ENCODE data around the gene SLC44A5. TPM values are rescaled to one million over a fixed set of nuclear protein-coding genes. Genes with fewer than 3 reads are reported as not detected.

Gene SLC44A5
- total and polyA plus RNA-seq, 4 donors: 0.13 to 1.1 (median 0.22) TPM

DNA sequence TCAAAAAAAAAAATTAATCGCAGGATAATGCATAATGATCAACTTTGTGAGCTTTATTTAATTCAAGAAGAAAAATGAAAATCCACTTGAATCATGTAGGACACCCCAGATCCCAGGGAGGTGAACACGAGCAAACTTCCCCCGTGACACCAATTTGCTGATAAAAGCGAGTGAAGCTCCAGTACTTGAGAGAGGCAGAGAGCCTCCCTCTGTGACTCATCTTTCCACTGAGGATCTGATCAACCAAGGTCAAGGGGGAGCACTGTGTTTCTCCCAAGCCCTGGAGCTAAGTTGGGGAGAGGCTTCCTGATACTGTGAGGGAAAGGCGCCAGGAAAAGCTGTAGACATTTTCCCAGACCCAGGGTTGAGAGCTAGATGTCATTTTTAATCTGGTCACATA lies 160.9 kb downstream of the SLC44A5 start:
- Histone ChIP-seq H3K27me3 (ENCODE audit: control insufficient read depth in 4 of 4, insufficient read depth in 4 of 4, low read length in 3 of 4) (no peaks in the 10 kb centered on the region), H3K9ac (ENCODE audit: low read depth in 1 of 2, low read length in 2 of 2) (no peak overlapping the region), H3K4me3 (ENCODE audit: low read depth in 1 of 3, low read length in 3 of 3) (no peak overlapping the region), H3K36me3 (ENCODE audit: control insufficient read depth in 4 of 4, insufficient read depth in 3 of 4, low read depth in 1 of 4, low read length in 3 of 4) (no peaks in the 10 kb centered on the region), H3K4me1 (ENCODE audit: control insufficient read depth in 4 of 4, insufficient read depth in 4 of 4, low read length in 3 of 4) (no peaks in the 10 kb centered on the region), H3K9me3 (ENCODE audit: control insufficient read depth in 4 of 4, low read length in 3 of 4) (peaks cover 0 to 1% (median 0%) of the 10 kb centered on the region in 4 donors), H3K27ac (ENCODE audit: low read depth in 1 of 2, low read length in 2 of 2) (no peak overlapping the region)
- WGBS: 77% methylated on average over 5 of the region's 5 CpGs
- DNase-seq (ENCODE audit: low spot score): no peak
- TF ChIP-seq JUND (IDR thresholded peaks at IDR 0.05) (no peak), TAF1 (conservative IDR thresholded peaks at IDR 0.05) (no peak), HNF4A (conservative IDR thresholded peaks at IDR 0.05) (no peak), SP1 (IDR thresholded peaks at IDR 0.05) (no peak), FOXA1 (IDR thresholded peaks at IDR 0.05) (no peak)
- TF ChIP-seq, protein P1, sequence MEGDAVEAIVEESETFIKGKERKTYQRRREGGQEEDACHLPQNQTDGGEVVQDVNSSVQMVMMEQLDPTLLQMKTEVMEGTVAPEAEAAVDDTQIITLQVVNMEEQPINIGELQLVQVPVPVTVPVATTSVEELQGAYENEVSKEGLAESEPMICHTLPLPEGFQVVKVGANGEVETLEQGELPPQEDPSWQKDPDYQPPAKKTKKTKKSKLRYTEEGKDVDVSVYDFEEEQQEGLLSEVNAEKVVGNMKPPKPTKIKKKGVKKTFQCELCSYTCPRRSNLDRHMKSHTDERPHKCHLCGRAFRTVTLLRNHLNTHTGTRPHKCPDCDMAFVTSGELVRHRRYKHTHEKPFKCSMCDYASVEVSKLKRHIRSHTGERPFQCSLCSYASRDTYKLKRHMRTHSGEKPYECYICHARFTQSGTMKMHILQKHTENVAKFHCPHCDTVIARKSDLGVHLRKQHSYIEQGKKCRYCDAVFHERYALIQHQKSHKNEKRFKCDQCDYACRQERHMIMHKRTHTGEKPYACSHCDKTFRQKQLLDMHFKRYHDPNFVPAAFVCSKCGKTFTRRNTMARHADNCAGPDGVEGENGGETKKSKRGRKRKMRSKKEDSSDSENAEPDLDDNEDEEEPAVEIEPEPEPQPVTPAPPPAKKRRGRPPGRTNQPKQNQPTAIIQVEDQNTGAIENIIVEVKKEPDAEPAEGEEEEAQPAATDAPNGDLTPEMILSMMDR (IDR thresholded peaks at IDR 0.05; ENCODE audit: low read depth, low read length, missing input control): no peak

DNA sequence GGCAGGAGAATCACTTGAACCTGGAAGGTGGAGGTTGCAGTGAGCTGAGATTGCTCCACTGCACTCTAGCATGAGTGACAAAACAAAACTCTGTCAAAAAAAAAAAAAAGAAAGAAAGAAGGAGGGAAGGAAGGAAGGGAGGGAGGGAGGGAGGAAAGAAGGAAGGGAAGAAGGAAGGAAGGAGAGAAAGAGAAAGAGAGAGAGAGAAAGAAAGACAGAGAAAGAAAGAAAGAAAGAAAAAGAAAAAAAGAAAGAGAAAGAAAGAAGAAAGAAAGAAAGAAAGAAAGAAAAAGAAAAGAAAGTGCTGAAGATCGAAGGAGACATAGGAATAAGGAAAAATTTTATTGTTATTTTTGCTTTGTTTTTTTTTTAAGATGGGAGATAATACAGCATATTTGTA lies 166.7 kb downstream of the SLC44A5 start:
- Histone ChIP-seq H3K27me3 (ENCODE audit: control insufficient read depth in 4 of 4, insufficient read depth in 4 of 4, low read length in 3 of 4) (no peaks in the 10 kb centered on the region), H3K4me1 (ENCODE audit: control insufficient read depth in 4 of 4, insufficient read depth in 4 of 4, low read length in 3 of 4) (no peaks in the 10 kb centered on the region), H3K9me3 (ENCODE audit: control insufficient read depth in 4 of 4, low read length in 3 of 4) (no peaks in the 10 kb centered on the region), H3K36me3 (ENCODE audit: control insufficient read depth in 4 of 4, insufficient read depth in 3 of 4, low read depth in 1 of 4, low read length in 3 of 4) (no peaks in the 10 kb centered on the region), H3K27ac (ENCODE audit: low read depth in 1 of 2, low read length in 2 of 2) (no peak overlapping the region), H3K4me3 (ENCODE audit: low read depth in 1 of 3, low read length in 3 of 3) (no peak overlapping the region), H3K9ac (ENCODE audit: low read depth in 1 of 2, low read length in 2 of 2) (no peak overlapping the region)
- WGBS: 71% methylated on average over 1 of the region's 1 CpG
- TF ChIP-seq, protein P2, sequence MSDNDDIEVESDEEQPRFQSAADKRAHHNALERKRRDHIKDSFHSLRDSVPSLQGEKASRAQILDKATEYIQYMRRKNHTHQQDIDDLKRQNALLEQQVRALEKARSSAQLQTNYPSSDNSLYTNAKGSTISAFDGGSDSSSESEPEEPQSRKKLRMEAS (IDR thresholded peaks at IDR 0.05): no peak
- TF ChIP-seq TAF1 (conservative IDR thresholded peaks at IDR 0.05) (no peak), NR2F2 (IDR thresholded peaks at IDR 0.05) (no peak), YY1 (IDR thresholded peaks at IDR 0.05) (no peak), RAD21 (IDR thresholded peaks at IDR 0.05) (no peak), HNF4G (IDR thresholded peaks at IDR 0.05) (no peak), HNF4A (conservative IDR thresholded peaks at IDR 0.05) (no peak), EGR1 (IDR thresholded peaks at IDR 0.05; ENCODE audit: low read depth in 2 of 2) (no peak), SP1 (IDR thresholded peaks at IDR 0.05) (no peak), RXRA (IDR thresholded peaks at IDR 0.05) (no peak), FOXA2 (IDR thresholded peaks at IDR 0.05) (no peak)
- TF ChIP-seq, protein P3, sequence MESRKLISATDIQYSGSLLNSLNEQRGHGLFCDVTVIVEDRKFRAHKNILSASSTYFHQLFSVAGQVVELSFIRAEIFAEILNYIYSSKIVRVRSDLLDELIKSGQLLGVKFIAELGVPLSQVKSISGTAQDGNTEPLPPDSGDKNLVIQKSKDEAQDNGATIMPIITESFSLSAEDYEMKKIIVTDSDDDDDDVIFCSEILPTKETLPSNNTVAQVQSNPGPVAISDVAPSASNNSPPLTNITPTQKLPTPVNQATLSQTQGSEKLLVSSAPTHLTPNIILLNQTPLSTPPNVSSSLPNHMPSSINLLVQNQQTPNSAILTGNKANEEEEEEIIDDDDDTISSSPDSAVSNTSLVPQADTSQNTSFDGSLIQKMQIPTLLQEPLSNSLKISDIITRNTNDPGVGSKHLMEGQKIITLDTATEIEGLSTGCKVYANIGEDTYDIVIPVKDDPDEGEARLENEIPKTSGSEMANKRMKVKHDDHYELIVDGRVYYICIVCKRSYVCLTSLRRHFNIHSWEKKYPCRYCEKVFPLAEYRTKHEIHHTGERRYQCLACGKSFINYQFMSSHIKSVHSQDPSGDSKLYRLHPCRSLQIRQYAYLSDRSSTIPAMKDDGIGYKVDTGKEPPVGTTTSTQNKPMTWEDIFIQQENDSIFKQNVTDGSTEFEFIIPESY (IDR thresholded peaks at IDR 0.05): no peak
- TF ChIP-seq, protein P4, sequence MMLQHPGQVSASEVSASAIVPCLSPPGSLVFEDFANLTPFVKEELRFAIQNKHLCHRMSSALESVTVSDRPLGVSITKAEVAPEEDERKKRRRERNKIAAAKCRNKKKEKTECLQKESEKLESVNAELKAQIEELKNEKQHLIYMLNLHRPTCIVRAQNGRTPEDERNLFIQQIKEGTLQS (IDR thresholded peaks at IDR 0.05): no peak
- TF ChIP-seq, protein P5, sequence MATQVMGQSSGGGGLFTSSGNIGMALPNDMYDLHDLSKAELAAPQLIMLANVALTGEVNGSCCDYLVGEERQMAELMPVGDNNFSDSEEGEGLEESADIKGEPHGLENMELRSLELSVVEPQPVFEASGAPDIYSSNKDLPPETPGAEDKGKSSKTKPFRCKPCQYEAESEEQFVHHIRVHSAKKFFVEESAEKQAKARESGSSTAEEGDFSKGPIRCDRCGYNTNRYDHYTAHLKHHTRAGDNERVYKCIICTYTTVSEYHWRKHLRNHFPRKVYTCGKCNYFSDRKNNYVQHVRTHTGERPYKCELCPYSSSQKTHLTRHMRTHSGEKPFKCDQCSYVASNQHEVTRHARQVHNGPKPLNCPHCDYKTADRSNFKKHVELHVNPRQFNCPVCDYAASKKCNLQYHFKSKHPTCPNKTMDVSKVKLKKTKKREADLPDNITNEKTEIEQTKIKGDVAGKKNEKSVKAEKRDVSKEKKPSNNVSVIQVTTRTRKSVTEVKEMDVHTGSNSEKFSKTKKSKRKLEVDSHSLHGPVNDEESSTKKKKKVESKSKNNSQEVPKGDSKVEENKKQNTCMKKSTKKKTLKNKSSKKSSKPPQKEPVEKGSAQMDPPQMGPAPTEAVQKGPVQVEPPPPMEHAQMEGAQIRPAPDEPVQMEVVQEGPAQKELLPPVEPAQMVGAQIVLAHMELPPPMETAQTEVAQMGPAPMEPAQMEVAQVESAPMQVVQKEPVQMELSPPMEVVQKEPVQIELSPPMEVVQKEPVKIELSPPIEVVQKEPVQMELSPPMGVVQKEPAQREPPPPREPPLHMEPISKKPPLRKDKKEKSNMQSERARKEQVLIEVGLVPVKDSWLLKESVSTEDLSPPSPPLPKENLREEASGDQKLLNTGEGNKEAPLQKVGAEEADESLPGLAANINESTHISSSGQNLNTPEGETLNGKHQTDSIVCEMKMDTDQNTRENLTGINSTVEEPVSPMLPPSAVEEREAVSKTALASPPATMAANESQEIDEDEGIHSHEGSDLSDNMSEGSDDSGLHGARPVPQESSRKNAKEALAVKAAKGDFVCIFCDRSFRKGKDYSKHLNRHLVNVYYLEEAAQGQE (IDR thresholded peaks at IDR 0.05): no peak
- no peak for DNase-seq (ENCODE audit: low spot score)
